GM21367 (cell line): ENCODE results near the gene FHIP1A.

ENCODE experiments used
- ATAC-seq: cut with Tn5 transposase; IDR thresholded peaks from one replicate; pipeline ENCODE4 v1.9.1; 2021; ENCODE audit not compliant: unreplicated experiment

Gene FHIP1A

DNA sequence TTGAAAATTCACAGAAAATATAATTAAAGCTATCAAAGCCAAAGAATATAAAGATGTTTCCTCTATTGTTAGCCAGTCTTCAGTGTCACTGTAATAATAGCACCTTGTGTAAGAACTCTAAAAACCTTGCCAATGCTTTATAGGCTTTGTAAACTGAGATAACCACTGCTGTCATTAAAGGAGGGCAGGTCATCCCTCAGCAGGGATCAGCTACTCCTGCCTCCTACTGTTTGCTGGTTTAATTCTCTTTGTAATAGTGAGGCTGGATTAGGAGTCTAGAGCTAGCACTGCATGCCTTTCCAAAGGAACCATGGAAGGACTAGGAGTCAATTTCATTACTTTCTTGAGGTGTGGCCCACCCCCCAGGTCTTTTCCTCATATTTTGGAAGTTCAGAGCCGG, 46.2 kb downstream of the FHIP1A start:
- ATAC-seq: no peak

DNA sequence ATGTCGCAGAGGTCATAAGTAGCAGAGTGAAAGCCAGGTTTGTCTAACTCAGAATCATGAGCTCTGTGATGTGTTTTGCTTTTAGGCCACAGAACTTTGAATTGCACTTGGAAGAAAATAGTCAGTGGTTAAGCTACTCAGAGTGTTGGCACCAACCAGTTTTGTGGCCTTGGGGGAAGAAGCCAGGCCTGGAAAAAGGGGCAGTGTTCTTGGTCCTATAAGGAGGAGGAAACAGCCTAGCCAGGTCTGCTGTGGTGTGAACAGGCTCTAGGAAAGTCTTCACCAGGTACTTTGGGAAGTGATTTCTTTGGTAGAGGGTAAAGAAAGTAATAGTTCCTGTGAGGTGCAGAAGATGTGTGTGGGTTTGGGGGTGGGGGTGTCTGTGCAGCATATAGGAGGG, 49.2 kb downstream of the FHIP1A start:
- ATAC-seq: no peak
